Medulla oblongata (tissue), 1 donor: Measurements from ENCODE around the gene CCDC88A.
"Not testable (repeated sequence)": the region's sequence is repeated elsewhere in the genome, so short reads cannot be mapped to it uniquely, and the experiment has no call there.

Source experiments
- DNase-seq: peaks from one replicate; pipeline ENCODE4 v3.0.0-alpha.2; 2015; ENCODE audit errors: extremely low spot score

The CCDC88A gene

DNA sequence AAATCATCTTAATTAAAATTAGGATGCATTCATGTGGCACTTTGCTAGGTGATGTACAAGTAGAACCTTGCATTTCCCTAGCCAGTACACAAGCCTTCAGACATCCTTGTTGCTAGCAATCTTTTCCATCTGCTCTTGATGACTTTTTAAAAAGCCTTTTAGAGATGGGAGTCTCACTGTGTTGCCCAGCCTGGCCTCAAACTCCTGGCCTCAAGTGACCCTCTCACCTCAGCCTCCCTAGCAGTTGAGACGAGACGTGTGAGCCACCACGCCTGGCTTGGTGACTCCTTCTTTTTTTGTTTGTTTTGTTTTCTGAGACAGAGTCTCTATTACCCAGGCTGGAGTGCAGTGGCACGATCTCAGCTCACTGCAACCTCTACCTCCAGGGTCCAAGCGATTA lies 1.7 kb upstream of the CCDC88A start:
- no peak for DNase-seq

- DNase-seq, result no peak
Measured at GRCh38 chr2:55420871-55421270, 1.2 kb upstream of the CCDC88A start.

GRCh38 chr2:55420439-55420725 lies 726 bp upstream of the CCDC88A start:
- no peak for DNase-seq

DNA sequence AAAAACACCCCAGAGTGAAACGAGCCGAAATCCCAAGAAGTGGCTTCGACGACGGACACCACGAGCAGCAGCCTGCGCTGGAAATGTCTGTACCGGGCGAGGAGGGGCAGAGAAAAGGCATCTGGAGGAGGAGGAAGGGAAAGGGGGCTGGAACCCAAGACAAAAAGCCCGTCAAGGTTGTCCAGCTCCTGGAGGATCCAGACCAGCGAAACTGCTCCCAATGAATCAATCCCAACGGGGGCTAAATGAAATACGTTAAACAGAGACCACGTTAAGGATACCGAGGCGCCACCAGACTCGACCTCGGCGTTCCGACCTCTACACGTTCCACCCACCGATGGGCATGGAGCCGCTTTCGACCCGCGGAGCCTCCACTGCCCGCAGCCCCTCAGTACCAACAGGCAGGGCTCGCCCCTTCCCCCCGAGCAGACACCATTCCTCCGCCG lies 400 bp downstream of the CCDC88A start:
- peak; percentile 62 for DNase-seq

- peak; percentile 67 for DNase-seq
Measured at GRCh38 chr2:55418512-55419232, 984 bp downstream of the CCDC88A start.

GRCh38 chr2:55418072-55418471 lies 1.6 kb downstream of the CCDC88A start:
- DNase-seq, result no peak

- no peak for DNase-seq
Measured at GRCh38 chr2:55416786-55417568, 2.7 kb downstream of the CCDC88A start.

DNA sequence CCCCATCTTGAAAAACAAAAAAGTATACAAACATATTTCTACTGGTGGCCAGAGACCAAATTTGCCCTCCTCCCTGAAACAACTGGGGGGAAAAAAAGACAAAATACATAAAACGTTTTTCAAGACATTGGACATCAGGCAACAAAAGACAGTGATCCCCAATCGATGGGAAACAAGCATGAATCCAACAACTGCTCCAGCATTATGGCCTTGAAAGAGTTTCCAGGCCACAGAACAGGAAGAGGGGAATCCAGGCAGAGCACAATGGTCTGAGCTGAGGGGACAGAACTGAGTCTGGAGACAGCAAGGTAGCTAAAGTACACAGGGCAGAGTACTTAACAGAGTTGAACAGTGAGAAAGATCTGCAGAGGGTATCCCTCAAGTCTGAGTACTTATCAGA lies 4.4 kb downstream of the CCDC88A start:
- DNase-seq, result no peak

DNA sequence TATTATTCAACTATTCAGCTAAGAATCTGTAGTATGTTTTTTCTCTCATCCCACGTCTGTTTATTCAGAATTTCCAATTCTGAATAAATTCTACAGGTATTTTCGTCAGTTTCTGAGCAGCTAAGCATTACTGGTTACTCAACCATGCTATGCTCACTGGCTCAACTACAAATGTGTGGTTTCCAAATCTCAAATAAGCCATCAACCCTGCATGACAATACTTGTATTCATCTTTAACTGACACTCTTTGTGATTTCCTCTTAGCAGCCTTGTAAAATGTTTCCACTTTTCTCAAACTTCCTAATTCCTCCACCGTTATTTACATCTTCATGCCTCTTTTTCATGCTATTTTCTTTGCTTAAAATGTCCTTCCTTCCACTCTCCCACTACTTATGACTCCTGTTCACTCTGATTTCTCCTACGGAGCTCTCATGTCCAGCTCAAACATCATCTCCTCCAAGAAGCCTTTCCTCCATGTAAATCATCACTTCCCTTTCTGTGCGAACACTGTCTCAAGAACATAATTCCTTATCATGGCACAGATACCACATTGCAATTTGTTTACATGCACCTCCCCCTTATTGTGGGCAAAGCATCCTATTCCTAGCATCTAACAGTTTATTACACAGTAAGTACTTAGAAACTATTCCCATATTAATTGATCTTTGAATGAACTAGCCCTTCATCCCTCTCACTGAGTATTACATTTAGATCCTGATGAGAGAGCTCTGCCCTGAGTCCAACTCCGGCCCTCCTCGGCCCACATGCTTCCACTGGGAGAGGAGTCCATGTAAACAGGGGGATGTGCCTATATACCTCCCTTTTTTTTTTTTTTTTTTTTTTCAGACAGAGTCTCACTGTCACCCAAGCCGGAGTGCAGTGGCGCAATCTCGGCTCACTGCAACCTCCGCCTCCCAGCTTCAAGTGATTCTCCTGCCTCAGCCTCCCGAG lies 10.5 kb downstream of the CCDC88A start:
- peak; percentile 74 for DNase-seq

GRCh38 chr2:55408098-55408882 lies 11.4 kb downstream of the CCDC88A start:
- DNase-seq, result no peak

- DNase-seq, result no peak
Measured at GRCh38 chr2:55405116-55405515, 14.5 kb downstream of the CCDC88A start.

- DNase-seq, result peak; percentile 92
Measured at GRCh38 chr2:55403256-55403998, 16.2 kb downstream of the CCDC88A start.

- no peak for DNase-seq
Measured at GRCh38 chr2:55401124-55401523, 18.5 kb downstream of the CCDC88A start.

- DNase-seq, result no peak
Measured at GRCh38 chr2:55400332-55400731, 19.3 kb downstream of the CCDC88A start.

DNA sequence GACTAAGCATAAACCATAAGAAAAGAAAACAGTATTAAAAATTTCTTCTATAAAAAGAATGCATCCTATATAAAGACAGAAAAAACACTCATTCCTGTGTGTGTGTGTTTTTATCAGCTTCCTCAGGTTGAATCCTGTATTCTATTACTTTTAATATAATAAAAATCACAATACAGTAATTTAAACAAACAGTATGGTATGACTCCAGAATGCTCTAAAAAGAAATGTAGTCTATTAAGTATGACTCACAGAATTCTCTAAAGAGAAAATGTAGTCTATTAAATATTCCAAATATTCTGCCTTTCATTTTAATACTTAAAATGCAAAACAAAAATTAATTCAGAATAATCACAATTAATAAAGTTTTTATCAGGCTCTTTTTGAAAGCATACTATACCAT lies 19.8 kb downstream of the CCDC88A start:
- DNase-seq, result no peak

DNA sequence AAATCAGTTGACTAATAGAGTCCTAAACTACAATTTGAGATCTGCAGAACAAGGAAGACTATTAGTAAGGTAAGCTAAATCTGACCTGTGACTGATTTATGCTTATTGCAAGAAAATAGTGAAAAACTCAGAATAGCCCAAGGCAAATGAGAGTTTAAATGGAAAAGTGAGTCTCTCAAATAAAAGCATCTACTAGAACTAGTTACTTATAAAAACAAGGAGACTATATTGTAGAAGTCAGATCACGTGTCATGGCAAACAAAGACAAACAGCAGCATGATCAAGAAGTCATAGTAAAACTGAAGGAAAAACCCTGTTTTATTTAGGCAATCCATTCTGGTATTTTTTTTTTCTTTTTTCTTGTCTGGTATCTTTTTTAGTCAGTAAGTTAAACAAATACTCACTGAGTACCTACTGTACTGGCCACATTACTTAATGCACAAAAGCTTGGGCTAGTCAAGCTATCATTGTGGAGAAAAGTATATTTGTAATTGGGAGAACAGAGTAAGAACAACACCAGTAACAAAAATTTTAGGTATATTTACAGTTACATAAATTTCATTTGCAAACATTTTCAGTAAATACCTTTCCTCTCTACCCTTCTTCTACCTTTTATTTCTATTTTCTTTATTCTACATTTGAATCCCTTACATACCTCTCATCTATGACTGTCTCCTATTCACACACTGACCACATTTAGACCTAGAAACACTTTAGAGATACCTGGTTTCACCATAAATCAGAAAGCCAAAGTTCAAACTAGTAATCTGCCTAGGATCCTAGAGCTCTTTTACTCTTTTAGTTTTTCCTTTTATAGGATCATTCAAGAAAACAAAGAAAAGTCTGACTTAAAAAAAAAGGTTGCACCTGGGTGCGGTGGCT lies 23.7 kb downstream of the CCDC88A start:
- DNase-seq, result peak; percentile 43

- no peak for DNase-seq
Measured at GRCh38 chr2:55391615-55392242, 27.9 kb downstream of the CCDC88A start.

GRCh38 chr2:55391155-55391554 lies 28.5 kb downstream of the CCDC88A start:
- DNase-seq, result no peak

GRCh38 chr2:55385516-55385915 lies 34.1 kb downstream of the CCDC88A start:
- not testable (repeated sequence) for DNase-seq
